K562 (cell line): ENCODE measurements around the gene SETMAR.

ENCODE experiments used
- BDP1 ChIP-seq: IDR thresholded peaks from 3 replicates; pipeline ENCODE4 v1.6.1; 2011; ENCODE audit not compliant: insufficient read length, insufficient read depth
- BRD4 ChIP-seq: fragments of 200-600 bp; sonication (generic); IDR thresholded peaks from 2 replicates; pipeline ENCODE4 v1.6.1; 2017; ENCODE audit warnings: inconsistent platforms
- CEBPG ChIP-seq, 3 experiments: fragments of 200-800 bp in 1 of 3; sonication (Bioruptor generic) in 1 of 3; sonication (generic) in 1 of 3; formaldehyde crosslinking in 1 of 3; IDR thresholded peaks in 2 of 3; conservative IDR thresholded peaks in 1 of 3; 2 replicates each; pipeline versions ENCODE4 v1.6.1 to v1.8.0; 2016 to 2022; ENCODE audit warnings: missing compliant biosample characterization in 2 of 3, missing genetic modification characterization in 2 of 3, mild to moderate bottlenecking in 1 of 3, missing genetic modification reagents in 1 of 3
- EGR1 ChIP-seq: fragments of 450-650 bp; conservative IDR thresholded peaks from 2 replicates; pipeline ENCODE4 v1.6.1; 2017; ENCODE audit warnings: mild to moderate bottlenecking
- ETV6 ChIP-seq, 3 experiments: fragments of 150-350 bp in 1 of 3; sonication (generic) in 1 of 3; formaldehyde crosslinking in 1 of 3; IDR thresholded peaks; 2 replicates each; pipeline versions ENCODE4 v1.6.1 to v1.8.0; 2014 to 2022; ENCODE audit warnings: borderline replicate concordance in 2 of 3, low read depth in 2 of 3, antibody characterized with exemption in 1 of 3, low read length in 1 of 3, mild to moderate bottlenecking in 1 of 3, missing genetic modification reagents in 1 of 3
- GATA2 ChIP-seq: sonication (generic); formaldehyde crosslinking; IDR thresholded peaks from 2 replicates; pipeline ENCODE4 v1.4.0; 2020; ENCODE audit warnings: mild to moderate bottlenecking, missing genetic modification reagents
- JUNB ChIP-seq: fragments of 450-650 bp; formaldehyde crosslinking; conservative IDR thresholded peaks from 2 replicates; pipeline ENCODE4 v1.4.0; 2020; ENCODE audit warnings: mild to moderate bottlenecking
- RFX5 ChIP-seq: IDR thresholded peaks from 2 replicates; pipeline ENCODE4 v1.6.1; 2011; ENCODE audit warnings: low read depth, mild to moderate bottlenecking, improper control_type of control experiment, low read length
- SREBF2 ChIP-seq: sonication (generic); formaldehyde crosslinking; IDR thresholded peaks from 2 replicates; pipeline ENCODE4 v1.4.0; 2020; ENCODE audit warnings: mild to moderate bottlenecking, missing genetic modification reagents
- TBP ChIP-seq: optimal IDR thresholded peaks from 2 replicates; pipeline ENCODE3; 2011; ENCODE audit warnings: low read depth, low read length, improper control_type of control experiment
- ZNF384 ChIP-seq: IDR thresholded peaks from 2 replicates; pipeline ENCODE4 v1.6.1; 2012; ENCODE audit warnings: low read depth, low read length, improper control_type of control experiment
- TF ChIP-seq, protein P1 (sequence below): conservative IDR thresholded peaks from 2 replicates; pipeline ENCODE4 v1.6.1; 2011; ENCODE audit warnings: low read depth, mild to moderate bottlenecking, low read length; ENCODE audit not compliant: control insufficient read depth
- TF ChIP-seq, protein P2 (sequence below), 3 experiments: IDR thresholded peaks in 2 of 3; conservative IDR thresholded peaks in 1 of 3; 2 replicates each; pipeline ENCODE4 v1.5.1; 2011 to 2012; ENCODE audit warnings: low read length in 3 of 3, mild to moderate bottlenecking in 3 of 3, control low read depth in 2 of 3, improper control_type of control experiment in 1 of 3, inconsistent platforms in 1 of 3, low read depth in 1 of 3, mixed read lengths in 1 of 3, moderate library complexity in 1 of 3; ENCODE audit not compliant: insufficient read depth in 2 of 3
- TF ChIP-seq, protein P3 (sequence below), 2 experiments: fragments of 450-650 bp; formaldehyde crosslinking in 1 of 2; IDR thresholded peaks; 2 replicates each; pipeline versions ENCODE4 v1.4.0 to v1.6.1; 2014 to 2020; ENCODE audit warnings: mild to moderate bottlenecking in 2 of 2, borderline replicate concordance in 1 of 2, low read depth in 1 of 2

DNA sequence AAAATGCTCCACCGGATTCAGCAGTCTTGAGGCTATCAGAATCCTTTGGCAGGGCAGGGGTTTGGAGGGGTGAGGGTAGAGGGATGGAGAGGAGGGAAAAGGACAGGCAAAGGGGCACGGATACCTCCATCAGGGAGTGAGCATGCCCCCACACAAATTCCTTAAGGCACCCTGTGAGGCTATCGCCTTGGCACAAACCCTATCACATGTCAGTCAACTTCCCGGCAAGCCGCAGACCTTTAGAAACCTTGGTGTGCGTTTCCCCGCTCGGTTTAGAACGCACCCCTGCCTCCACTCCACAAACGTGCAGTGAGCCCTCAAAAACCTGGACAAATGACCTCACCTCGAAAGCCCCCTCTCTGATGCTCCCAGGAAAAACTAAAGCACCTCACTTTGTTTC lies 422 bp upstream of the SETMAR start:
- TF ChIP-seq, protein P1, sequence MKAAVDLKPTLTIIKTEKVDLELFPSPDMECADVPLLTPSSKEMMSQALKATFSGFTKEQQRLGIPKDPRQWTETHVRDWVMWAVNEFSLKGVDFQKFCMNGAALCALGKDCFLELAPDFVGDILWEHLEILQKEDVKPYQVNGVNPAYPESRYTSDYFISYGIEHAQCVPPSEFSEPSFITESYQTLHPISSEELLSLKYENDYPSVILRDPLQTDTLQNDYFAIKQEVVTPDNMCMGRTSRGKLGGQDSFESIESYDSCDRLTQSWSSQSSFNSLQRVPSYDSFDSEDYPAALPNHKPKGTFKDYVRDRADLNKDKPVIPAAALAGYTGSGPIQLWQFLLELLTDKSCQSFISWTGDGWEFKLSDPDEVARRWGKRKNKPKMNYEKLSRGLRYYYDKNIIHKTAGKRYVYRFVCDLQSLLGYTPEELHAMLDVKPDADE: no peak
- no peak for TF ChIP-seq RFX5
- TF ChIP-seq EGR1: no peak
- TF ChIP-seq, protein P2, sequence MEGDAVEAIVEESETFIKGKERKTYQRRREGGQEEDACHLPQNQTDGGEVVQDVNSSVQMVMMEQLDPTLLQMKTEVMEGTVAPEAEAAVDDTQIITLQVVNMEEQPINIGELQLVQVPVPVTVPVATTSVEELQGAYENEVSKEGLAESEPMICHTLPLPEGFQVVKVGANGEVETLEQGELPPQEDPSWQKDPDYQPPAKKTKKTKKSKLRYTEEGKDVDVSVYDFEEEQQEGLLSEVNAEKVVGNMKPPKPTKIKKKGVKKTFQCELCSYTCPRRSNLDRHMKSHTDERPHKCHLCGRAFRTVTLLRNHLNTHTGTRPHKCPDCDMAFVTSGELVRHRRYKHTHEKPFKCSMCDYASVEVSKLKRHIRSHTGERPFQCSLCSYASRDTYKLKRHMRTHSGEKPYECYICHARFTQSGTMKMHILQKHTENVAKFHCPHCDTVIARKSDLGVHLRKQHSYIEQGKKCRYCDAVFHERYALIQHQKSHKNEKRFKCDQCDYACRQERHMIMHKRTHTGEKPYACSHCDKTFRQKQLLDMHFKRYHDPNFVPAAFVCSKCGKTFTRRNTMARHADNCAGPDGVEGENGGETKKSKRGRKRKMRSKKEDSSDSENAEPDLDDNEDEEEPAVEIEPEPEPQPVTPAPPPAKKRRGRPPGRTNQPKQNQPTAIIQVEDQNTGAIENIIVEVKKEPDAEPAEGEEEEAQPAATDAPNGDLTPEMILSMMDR (IDR thresholded peaks at IDR 0.05 in 2 of 3, conservative IDR thresholded peaks at IDR 0.05 in 1 of 3; ENCODE audit: insufficient read depth in 2 of 3, low read depth in 1 of 3, low read length in 3 of 3): no peak
- TF ChIP-seq, protein P3, sequence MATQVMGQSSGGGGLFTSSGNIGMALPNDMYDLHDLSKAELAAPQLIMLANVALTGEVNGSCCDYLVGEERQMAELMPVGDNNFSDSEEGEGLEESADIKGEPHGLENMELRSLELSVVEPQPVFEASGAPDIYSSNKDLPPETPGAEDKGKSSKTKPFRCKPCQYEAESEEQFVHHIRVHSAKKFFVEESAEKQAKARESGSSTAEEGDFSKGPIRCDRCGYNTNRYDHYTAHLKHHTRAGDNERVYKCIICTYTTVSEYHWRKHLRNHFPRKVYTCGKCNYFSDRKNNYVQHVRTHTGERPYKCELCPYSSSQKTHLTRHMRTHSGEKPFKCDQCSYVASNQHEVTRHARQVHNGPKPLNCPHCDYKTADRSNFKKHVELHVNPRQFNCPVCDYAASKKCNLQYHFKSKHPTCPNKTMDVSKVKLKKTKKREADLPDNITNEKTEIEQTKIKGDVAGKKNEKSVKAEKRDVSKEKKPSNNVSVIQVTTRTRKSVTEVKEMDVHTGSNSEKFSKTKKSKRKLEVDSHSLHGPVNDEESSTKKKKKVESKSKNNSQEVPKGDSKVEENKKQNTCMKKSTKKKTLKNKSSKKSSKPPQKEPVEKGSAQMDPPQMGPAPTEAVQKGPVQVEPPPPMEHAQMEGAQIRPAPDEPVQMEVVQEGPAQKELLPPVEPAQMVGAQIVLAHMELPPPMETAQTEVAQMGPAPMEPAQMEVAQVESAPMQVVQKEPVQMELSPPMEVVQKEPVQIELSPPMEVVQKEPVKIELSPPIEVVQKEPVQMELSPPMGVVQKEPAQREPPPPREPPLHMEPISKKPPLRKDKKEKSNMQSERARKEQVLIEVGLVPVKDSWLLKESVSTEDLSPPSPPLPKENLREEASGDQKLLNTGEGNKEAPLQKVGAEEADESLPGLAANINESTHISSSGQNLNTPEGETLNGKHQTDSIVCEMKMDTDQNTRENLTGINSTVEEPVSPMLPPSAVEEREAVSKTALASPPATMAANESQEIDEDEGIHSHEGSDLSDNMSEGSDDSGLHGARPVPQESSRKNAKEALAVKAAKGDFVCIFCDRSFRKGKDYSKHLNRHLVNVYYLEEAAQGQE (IDR thresholded peaks at IDR 0.05; ENCODE audit: borderline replicate concordance): no peak
- TF ChIP-seq, protein P3 (CRISPR knock-in tag; IDR thresholded peaks at IDR 0.05; ENCODE audit: low read depth): no peak
- no peak for TF ChIP-seq CEBPG (CRISPR knock-in tag; IDR thresholded peaks at IDR 0.05)
- TF ChIP-seq CEBPG (tag; conservative IDR thresholded peaks at IDR 0.05 in 1 of 2, IDR thresholded peaks at IDR 0.05 in 1 of 2): no peak
- no peak for TF ChIP-seq GATA2 (CRISPR knock-in tag)
- no peak for TF ChIP-seq SREBF2 (CRISPR knock-in tag)
- no peak for TF ChIP-seq ZNF384
- no peak for TF ChIP-seq BRD4
- no peak for TF ChIP-seq JUNB
- TF ChIP-seq TBP: no peak
- no peak for TF ChIP-seq ETV6 (IDR thresholded peaks at IDR 0.05; ENCODE audit: borderline replicate concordance in 1 of 2, low read depth in 2 of 2, low read length in 1 of 2)
- no peak for TF ChIP-seq ETV6 (CRISPR knock-in tag; IDR thresholded peaks at IDR 0.05; ENCODE audit: borderline replicate concordance)
- no peak for TF ChIP-seq BDP1
